VCaP (cell line): ENCODE measurements around the gene ATP8A2.
"Not testable (repeated sequence)": the region's sequence is repeated elsewhere in the genome, so short reads cannot be mapped to it uniquely, and the experiment has no call there.

Experiments
- H3K27ac ChIP-seq: fragments of 450-650 bp; 2 replicates; pipeline ENCODE4 v1.5.1; 2017
- TF ChIP-seq, protein P1 (sequence below): fragments of 450-650 bp; conservative IDR thresholded peaks from 2 replicates; pipeline ENCODE4 v1.5.1; 2017; ENCODE audit warnings: mild to moderate bottlenecking, moderate library complexity

The ATP8A2 gene

DNA sequence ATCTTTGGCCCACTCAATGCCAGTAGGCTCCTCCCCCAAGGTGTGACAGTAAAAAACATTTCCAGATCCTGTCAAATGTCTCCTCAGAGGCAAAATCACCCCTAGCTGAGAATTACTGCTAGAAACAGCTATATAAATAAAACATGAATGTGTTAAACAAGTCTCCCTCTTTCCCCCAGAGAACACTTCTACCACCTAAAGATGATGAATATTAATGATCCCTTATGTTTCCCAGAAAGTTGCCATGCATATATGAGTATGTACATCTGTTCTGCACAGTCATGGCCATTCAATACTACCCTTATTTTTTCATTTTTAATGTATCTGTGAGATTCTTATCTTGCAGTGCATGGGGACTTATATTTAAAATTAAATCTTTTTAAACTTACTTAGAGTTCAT, 450.0 kb downstream of the ATP8A2 start:
- TF ChIP-seq, protein P1, sequence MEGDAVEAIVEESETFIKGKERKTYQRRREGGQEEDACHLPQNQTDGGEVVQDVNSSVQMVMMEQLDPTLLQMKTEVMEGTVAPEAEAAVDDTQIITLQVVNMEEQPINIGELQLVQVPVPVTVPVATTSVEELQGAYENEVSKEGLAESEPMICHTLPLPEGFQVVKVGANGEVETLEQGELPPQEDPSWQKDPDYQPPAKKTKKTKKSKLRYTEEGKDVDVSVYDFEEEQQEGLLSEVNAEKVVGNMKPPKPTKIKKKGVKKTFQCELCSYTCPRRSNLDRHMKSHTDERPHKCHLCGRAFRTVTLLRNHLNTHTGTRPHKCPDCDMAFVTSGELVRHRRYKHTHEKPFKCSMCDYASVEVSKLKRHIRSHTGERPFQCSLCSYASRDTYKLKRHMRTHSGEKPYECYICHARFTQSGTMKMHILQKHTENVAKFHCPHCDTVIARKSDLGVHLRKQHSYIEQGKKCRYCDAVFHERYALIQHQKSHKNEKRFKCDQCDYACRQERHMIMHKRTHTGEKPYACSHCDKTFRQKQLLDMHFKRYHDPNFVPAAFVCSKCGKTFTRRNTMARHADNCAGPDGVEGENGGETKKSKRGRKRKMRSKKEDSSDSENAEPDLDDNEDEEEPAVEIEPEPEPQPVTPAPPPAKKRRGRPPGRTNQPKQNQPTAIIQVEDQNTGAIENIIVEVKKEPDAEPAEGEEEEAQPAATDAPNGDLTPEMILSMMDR: no peak
- no peak overlapping the region for H3K27ac ChIP-seq

DNA sequence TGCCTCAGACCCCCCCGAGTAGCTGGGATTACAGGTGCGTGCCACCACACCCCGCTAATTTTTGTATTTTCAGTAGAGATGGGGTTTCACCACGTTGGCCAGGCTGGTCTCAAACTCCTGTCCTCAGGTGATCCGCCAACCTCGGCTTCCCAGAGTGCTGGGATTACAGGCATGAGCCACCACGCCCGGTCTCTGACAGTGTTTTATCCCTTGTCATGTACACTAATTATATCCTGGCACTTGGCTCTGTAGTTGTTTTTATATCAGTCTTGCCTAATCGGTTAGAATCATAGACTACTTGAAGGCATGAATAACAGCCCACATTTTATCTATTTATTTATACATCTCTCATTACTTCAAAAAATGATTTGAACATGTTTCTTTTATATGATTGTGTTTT, 455.4 kb downstream of the ATP8A2 start:
- H3K27ac ChIP-seq: not testable (repeated sequence)

DNA sequence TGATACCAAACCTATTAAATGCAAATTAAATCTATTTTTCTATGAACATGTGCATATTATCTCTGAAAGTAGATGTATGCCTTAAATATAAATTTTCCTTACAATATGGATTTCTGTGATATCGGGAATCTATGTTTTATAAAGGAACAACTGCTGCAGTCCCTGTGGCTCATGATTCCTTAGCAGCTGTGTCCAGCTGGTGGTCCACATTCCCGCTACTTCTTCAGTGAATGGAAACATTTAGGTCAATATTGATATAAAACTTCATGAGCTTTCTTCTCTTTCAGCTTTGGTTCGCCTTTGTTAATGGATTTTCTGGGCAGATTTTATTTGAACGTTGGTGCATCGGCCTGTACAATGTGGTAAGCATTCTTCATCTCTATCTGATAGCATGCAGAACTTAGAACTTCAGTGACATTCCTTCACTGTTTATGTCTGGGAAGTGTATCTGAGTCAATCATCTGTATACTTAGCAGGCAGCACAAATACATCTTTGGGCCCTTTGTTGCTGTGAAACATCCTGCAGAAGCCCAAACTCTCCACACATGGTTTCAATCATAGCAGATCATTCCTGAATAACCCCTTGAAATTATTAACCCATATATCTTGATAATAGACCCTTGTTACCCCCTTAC, 456.2 kb downstream of the ATP8A2 start:
- H3K27ac ChIP-seq: no peak overlapping the region
- TF ChIP-seq, protein P1: no peak

DNA sequence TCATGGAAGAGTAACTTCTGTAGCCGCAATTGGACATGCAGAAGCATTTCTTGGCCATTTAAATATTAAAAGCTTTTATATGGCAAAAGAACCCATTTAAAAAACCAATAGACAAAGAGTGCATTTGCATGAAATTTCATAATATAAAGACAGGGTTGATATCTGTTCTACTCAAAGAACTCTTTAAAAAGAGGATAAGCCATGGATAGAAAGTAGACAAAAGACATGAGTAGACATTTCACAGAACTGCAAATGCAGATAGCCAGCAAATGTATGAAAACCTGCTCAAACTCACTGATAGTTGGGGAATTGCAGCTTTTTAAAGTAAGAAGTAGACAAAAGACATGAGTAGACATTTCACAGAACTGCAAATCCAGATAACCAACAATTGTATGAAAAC, 462.0 kb downstream of the ATP8A2 start:
- TF ChIP-seq, protein P1: no peak
- H3K27ac ChIP-seq: no peak overlapping the region

DNA sequence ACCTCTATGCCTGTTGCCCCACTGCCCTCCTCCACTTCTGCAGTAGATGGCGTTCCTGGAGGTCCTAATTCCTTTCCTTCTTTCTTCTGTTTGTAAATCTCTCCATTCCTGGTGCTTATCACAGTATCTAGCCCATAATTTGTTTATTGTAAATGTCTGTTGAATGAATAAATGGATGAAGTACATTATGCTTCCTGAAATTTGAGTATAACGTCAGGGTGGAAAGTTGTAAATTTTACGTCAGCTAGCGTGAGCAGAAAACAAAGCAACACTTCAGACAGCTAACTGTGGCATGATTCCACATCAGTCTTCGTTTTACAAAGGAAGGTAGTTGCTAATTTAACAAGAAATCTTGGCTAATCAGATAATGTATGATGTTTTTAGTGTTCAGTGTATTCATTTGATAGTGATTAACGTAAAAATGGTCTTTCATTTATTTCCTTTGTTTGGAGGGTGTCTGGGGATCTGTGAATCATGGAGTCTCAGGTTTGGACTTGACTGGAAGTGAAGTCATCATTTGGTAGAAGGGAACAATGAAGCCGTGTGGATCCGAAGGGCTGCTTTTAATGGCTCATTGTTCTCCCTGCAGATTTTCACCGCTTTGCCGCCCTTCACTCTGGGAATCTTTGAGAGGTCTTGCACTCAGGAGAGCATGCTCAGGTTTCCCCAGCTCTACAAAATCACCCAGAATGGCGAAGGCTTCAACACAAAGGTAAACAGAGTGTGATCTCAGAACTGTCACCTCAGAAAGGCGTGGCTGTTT, 465.0 kb downstream of the ATP8A2 start:
- H3K27ac ChIP-seq: no peak overlapping the region

DNA sequence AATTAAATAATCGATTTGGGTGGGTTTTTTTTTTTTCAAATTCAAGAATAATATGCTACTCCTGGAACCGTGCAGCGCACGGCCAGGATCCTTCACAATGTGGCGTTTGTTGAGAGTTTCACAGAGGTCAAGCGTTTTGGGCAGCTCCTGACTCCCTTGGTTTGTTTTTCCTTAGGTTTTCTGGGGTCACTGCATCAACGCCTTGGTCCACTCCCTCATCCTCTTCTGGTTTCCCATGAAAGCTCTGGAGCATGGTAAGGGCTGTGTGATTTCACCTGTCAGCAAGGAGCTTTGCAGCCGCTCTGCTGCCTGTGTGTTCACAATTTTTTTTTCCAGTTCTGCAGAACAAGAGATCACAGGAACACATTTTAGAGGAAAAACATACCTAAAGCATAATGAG, 467.6 kb downstream of the ATP8A2 start:
- TF ChIP-seq, protein P1: no peak
- H3K27ac ChIP-seq: no peak overlapping the region

More for the DNA sequence above, 465.0 kb downstream of the ATP8A2 start:
- TF ChIP-seq, protein P1: no peak

DNA sequence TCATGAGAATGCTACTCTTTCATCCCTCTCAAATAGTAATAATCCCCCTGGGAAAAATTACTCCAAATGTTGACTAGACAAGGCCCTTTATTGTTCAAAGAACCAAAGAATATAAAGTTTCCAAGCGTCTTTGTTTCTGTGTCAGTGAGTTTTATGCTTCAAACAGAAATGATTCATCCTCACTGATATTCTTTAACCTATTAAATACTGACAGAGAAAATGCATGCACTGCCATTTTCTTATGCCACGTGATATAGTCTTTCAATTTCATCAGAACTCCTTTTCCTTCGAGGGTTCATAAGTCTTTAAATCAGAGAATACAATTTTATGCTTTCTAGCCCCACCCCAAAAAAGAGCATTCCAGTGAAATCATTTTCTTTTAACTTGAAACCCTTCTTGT, 468.5 kb downstream of the ATP8A2 start:
- H3K27ac ChIP-seq: no peak overlapping the region
- TF ChIP-seq, protein P1: no peak

DNA sequence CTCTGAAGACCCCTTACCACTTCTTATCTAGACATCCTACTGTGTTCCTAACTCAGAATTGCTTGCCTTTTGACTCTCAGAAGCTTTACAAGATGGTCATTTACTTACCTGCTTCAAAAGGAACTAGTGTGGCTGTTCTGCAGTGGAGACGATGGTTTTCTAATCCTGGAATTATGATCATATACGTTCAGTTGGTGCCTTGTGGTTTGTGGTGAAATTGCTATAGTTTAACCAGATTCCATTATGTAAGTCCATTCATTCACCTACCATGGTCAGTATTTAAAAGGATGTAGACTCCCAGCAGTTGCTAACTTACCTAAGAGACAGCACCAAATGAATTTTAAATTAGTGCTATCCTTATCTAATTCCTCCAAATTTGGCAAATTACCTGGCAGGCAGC, 469.2 kb downstream of the ATP8A2 start:
- TF ChIP-seq, protein P1: no peak
- H3K27ac ChIP-seq: no peak overlapping the region
